ENCODE measurements around the gene ADCY7. TPM values are rescaled to one million over a fixed set of nuclear protein-coding genes. Genes with fewer than 3 reads are reported as not detected.

The ADCY7 gene
- total RNA-seq, 1 experiment from 2014 or later, result 5.5 TPM

DNA sequence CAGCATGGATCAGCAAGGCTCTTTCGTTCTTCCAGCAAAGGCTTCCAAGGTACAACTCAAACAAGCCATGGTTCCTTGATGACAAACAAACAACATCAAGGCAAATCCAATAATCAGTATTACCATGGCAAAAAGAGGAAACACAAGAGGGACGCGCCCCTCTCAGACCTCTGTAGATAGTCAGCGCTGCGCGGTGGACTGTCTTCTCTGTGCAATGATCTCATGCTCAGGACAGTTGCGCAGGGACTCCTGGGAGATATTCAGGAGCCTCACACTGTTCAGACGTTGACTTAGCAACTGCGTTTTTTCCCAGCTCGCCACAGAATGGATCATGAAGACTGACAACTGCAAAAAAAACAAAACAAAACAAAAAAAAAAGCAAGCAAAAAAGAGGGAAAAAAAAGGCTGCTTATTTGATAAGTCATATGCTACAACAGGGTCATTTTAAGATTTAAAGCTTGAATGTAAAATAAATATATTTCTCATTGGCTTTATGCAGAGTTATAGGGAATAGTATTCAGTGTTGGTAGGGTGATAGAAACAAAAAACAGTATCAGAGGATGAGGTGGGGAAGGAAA, 37.1 kb upstream of the ADCY7 start:
- Histone ChIP-seq H3K9me3 (ENCODE audit: low read depth, low read length, poor library complexity, severe bottlenecking) (no peaks in the 10 kb centered on the region), H3K27me3 (replicated peaks; ENCODE audit: insufficient read depth, low read depth, low read length, poor library complexity) (no peaks in the 10 kb centered on the region), H3K36me3 (ENCODE audit: insufficient read depth, low read length, poor library complexity, severe bottlenecking) (peaks cover 34% of the 10 kb centered on the region), H3K4me3 (ENCODE audit: low read depth, low read length, poor library complexity, severe bottlenecking) (no peak overlapping the region), H3K27ac (ENCODE audit: low read depth, low read length, poor library complexity, severe bottlenecking) (no peak overlapping the region), H3K4me1 (ENCODE audit: insufficient read depth, low read length, poor library complexity, severe bottlenecking) (no peaks in the 10 kb centered on the region)
- TF ChIP-seq CTCF (conservative IDR thresholded peaks at IDR 0.05; ENCODE audit: low read depth, low read length), result no peak
- intact Hi-C loops (cut with micrococcal nuclease; ENCODE audit: unreplicated experiment), result no loop called here
- no peak for DNase-seq (ENCODE audit: low spot score)
- CTCF ChIA-PET, result interaction anchor here (0.7 kb wide), 1 partner anchor 44 kb away, joined by 3 read pairs; no protein-coding TSS in a partner anchor
- POLR2A ChIA-PET (ENCODE audit: low non-redundant PET), result no interaction called here
- TSS peak; percentile 23 for BruUV-seq (replicated peaks)

DNA sequence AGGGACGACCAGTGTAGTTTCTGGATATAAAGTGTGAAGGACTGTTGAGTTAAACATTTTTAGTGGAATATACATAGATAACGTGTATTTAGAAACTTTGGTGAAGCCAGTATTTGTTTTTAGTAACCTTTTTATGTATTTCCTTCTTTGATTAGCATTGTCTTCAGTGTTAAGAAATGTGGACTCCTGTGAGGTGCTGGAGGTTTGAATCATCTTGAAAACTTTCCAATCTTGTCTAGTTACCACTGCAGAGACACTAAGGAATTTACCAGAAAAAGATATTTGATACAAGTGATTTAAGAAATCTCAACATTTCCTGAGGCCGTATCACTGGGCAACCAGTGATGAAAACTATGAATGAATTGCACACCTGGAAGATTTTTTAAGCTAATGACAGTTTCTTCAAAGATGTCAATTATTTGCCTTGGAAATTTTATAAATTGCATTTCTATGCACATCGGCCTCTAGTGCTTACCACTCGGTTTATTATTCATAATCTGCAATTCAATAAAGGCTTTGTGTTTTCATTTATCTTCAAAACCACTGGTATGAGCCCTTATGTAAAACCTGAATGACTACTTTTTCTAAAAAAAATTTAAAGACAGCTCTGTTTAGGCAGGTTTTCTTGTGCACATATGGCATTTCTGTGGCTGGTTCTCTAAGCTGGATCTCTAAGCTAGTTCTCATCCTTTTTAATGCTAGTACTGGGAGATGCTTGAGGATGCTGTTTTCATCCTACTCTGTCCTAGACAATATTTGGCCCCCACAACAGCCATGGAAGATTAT, 31.4 kb upstream of the ADCY7 start:
- no peaks in the 10 kb centered on the region for H3K27me3 ChIP-seq (replicated peaks; ENCODE audit: insufficient read depth, low read depth, low read length, poor library complexity)
- H3K4me1 ChIP-seq (ENCODE audit: insufficient read depth, low read length, poor library complexity, severe bottlenecking), result no peaks in the 10 kb centered on the region
- ChIA-PET POLR2A (ENCODE audit: low non-redundant PET) (no interaction called here), CTCF (no interaction called here)
- DNase-seq (ENCODE audit: low spot score), result no peak
- TF ChIP-seq EZH2 (IDR thresholded peaks at IDR 0.05; ENCODE audit: borderline replicate concordance, low read depth, low read length, poor library complexity, severe bottlenecking) (no peak), CTCF (conservative IDR thresholded peaks at IDR 0.05; ENCODE audit: low read depth, low read length) (no peak)
- intact Hi-C loops (cut with micrococcal nuclease; ENCODE audit: unreplicated experiment), result no loop called here
- no peaks in the 10 kb centered on the region for H3K9me3 ChIP-seq (ENCODE audit: low read depth, low read length, poor library complexity, severe bottlenecking)
- H3K36me3 ChIP-seq (ENCODE audit: insufficient read depth, low read length, poor library complexity, severe bottlenecking), result no peaks in the 10 kb centered on the region
- H3K4me3 ChIP-seq (ENCODE audit: low read depth, low read length, poor library complexity, severe bottlenecking), result no peak overlapping the region
- BruUV-seq (replicated peaks), result no TSS peak
- no peak overlapping the region for H3K27ac ChIP-seq (ENCODE audit: low read depth, low read length, poor library complexity, severe bottlenecking)

DNA sequence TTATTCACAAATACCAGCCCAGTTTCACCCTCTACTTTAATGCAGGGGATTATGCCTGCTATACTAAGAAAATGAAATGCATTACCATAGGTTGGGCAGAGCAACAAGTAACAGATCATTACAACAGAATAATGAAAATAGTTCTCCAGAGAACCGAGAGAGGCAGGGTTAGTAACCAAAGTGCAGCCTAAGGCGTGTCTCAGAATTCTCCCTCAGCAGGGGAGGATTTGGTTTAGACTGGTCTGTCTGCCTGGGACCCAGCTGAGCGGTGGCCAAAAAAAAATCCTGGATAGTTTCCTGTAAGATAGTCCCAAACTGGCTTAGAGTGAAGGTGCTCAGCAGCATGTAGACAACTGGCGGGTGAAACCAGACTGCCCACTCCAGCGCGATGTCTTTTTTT, 30.8 kb upstream of the ADCY7 start:
- peak; percentile 41 for DNase-seq (ENCODE audit: low spot score)
- intact Hi-C loops (cut with micrococcal nuclease; ENCODE audit: unreplicated experiment), result no loop called here
- H3K9me3 ChIP-seq (ENCODE audit: low read depth, low read length, poor library complexity, severe bottlenecking), result no peaks in the 10 kb centered on the region
- H3K27me3 ChIP-seq (replicated peaks; ENCODE audit: insufficient read depth, low read depth, low read length, poor library complexity), result no peaks in the 10 kb centered on the region
- no peak for TF ChIP-seq CTCF (conservative IDR thresholded peaks at IDR 0.05; ENCODE audit: low read depth, low read length)
- no peak for TF ChIP-seq EZH2 (IDR thresholded peaks at IDR 0.05; ENCODE audit: borderline replicate concordance, low read depth, low read length, poor library complexity, severe bottlenecking)
- no peaks in the 10 kb centered on the region for H3K36me3 ChIP-seq (ENCODE audit: insufficient read depth, low read length, poor library complexity, severe bottlenecking)
- CTCF ChIA-PET, result no interaction called here
- BruUV-seq (replicated peaks), result no TSS peak
- H3K4me3 ChIP-seq (ENCODE audit: low read depth, low read length, poor library complexity, severe bottlenecking), result no peak overlapping the region
- H3K27ac ChIP-seq (ENCODE audit: low read depth, low read length, poor library complexity, severe bottlenecking), result no peak overlapping the region
- POLR2A ChIA-PET (ENCODE audit: low non-redundant PET), result no interaction called here
- no peaks in the 10 kb centered on the region for H3K4me1 ChIP-seq (ENCODE audit: insufficient read depth, low read length, poor library complexity, severe bottlenecking)
